Adrenal gland (tissue), 5 donors: ENCODE data around the gene ZSWIM1.

Source experiments
- POLR2A ChIP-seq, 2 donors: fragments of 450-650 bp; IDR thresholded peaks; one replicate each; pipeline ENCODE4 v1.6.1; 2017; ENCODE audit warnings: antibody characterized with exemption in 2 of 2, mild to moderate bottlenecking in 2 of 2, moderate library complexity in 1 of 2
- TF ChIP-seq, protein P1 (sequence below), 6 experiments: fragments of 450-650 bp in 4 of 6; fragments of 200-600 bp in 2 of 6; sonication (generic) in 1 of 6; IDR thresholded peaks; 1 replicate in 5 of 6; 2 replicates in 1 of 6; pipeline versions ENCODE4 v1.5.1 to v1.8.0; 2016 to 2021; ENCODE audit warnings: antibody characterized with exemption in 6 of 6, mild to moderate bottlenecking in 2 of 6, moderate library complexity in 1 of 6
- donor health status: DM: no; HTN: no; CAD: no.

DNA sequence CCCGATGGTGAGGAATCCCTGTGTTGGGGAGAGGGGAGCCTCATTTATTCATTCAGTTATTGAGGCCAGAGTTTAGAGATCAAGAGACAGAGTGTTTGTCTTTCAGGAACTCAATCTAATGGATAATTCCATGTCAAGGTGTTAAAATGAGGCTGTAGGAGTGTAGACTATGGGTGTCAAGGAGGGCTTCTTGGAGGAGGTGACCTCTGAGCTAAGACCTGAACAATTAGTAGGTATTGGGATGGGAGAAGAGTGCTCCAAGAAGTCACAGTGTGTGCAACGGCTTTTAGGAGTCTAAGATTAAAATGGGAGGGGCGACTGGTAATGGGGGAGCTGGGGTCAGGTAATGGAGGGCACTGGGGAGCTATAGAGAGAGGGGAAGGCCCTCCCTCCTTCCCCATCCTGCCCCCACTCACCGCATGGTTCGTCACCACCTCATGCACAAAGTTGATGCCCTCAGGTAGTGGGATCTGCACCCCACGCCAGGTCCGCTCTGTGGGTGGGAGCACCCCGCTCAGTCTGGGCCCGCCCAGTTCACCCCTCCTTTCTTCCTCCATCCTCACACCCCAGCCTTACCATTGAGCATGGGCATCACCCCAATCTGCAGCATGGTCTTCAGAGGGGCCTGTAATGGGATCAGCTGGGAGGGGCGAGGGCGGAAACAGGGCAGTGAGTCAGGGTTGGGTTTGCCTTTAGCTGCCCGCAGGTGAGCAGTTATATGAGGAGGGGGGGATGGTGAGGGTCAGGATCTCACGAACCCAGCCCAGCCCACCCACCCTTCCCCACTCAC lies 18.2 kb downstream of the ZSWIM1 start:
- TF ChIP-seq, protein P1, sequence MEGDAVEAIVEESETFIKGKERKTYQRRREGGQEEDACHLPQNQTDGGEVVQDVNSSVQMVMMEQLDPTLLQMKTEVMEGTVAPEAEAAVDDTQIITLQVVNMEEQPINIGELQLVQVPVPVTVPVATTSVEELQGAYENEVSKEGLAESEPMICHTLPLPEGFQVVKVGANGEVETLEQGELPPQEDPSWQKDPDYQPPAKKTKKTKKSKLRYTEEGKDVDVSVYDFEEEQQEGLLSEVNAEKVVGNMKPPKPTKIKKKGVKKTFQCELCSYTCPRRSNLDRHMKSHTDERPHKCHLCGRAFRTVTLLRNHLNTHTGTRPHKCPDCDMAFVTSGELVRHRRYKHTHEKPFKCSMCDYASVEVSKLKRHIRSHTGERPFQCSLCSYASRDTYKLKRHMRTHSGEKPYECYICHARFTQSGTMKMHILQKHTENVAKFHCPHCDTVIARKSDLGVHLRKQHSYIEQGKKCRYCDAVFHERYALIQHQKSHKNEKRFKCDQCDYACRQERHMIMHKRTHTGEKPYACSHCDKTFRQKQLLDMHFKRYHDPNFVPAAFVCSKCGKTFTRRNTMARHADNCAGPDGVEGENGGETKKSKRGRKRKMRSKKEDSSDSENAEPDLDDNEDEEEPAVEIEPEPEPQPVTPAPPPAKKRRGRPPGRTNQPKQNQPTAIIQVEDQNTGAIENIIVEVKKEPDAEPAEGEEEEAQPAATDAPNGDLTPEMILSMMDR (IDR thresholded peaks at IDR 0.05) = no peak
- no peak for TF ChIP-seq POLR2A (IDR thresholded peaks at IDR 0.05)
